ENCODE measurements around the gene MAPK8IP2. TPM values are rescaled to one million over a fixed set of nuclear protein-coding genes. Genes with fewer than 3 reads are reported as not detected.

Gene MAPK8IP2
- total and polyA plus RNA-seq, 2 of the 13 experiments (the other 11 are each of a cell fraction or from before 2014, with no cell fraction given): 1.3 to 2.6 TPM

- no peak for TF ChIP-seq ZBTB49 (CRISPR knock-in tag; IDR thresholded peaks at IDR 0.05; ENCODE audit: borderline replicate concordance)
- no peak for TF ChIP-seq ZFYVE20 (CRISPR knock-in tag; IDR thresholded peaks at IDR 0.05; ENCODE audit: borderline replicate concordance, low read depth)
- no peak for TF ChIP-seq ZBTB39 (CRISPR knock-in tag; IDR thresholded peaks at IDR 0.05)
- TF ChIP-seq KLF11 (CRISPR knock-in tag; IDR thresholded peaks at IDR 0.05): no peak
- TF ChIP-seq CENPBD1 (CRISPR knock-in tag; IDR thresholded peaks at IDR 0.05; ENCODE audit: borderline replicate concordance, low read depth): no peak
- TF ChIP-seq SUZ12 (IDR thresholded peaks at IDR 0.05; ENCODE audit: low read depth, low read length): no peak
- TF ChIP-seq ELK4 (CRISPR knock-in tag; IDR thresholded peaks at IDR 0.05; ENCODE audit: borderline replicate concordance): no peak
- TF ChIP-seq MLLT10 (CRISPR knock-in tag; IDR thresholded peaks at IDR 0.05): no peak
- TF ChIP-seq ZNF597 (CRISPR knock-in tag; IDR thresholded peaks at IDR 0.05): no peak
- no peak for TF ChIP-seq ATF6 (CRISPR knock-in tag; conservative IDR thresholded peaks at IDR 0.05)
- TF ChIP-seq EED (CRISPR knock-in tag; IDR thresholded peaks at IDR 0.05): no peak; the same call in 1 of the 2 replicates
- no peak for TF ChIP-seq AFF4 (CRISPR knock-in tag; IDR thresholded peaks at IDR 0.05)
- no peak for TF ChIP-seq JUND (CRISPR knock-in tag; IDR thresholded peaks at IDR 0.05)
These were observed 41.4 kb downstream of the MAPK8IP2 start (continued) for GRCh38 chr22:50641696-50642607.
